Measurements from ENCODE around the gene CERCAM. TPM values are rescaled to one million over a fixed set of nuclear protein-coding genes. Genes with fewer than 3 reads are reported as not detected.

CERCAM gene
- total RNA-seq, 1 experiment from 2014 or later, result 18.7 TPM

GRCh38 chr9:128486201-128486600, 65.5 kb downstream of the CERCAM start:
- no peak overlapping the region for H3K4me3 Mint-ChIP-seq (ENCODE audit: unreplicated experiment)
- CTCF ChIA-PET, result no interaction called here
- POLR2A ChIA-PET, result no interaction called here
- no TSS peak for BruUV-seq (replicated peaks)
- Histone ChIP-seq H3K36me3 (ENCODE audit: control insufficient read depth, insufficient read depth, low read length) (peaks cover 2% of the 10 kb centered on the region), H3K9me3 (no peaks in the 10 kb centered on the region), H3K4me1 (no peaks in the 10 kb centered on the region), H3K27me3 (replicated peaks; ENCODE audit: control insufficient read depth, insufficient read depth, low read length) (no peaks in the 10 kb centered on the region), H3K4me3 (ENCODE audit: low read depth, low read length) (no peak overlapping the region)
- no peaks in the 10 kb centered on the region for H3K27me3 Mint-ChIP-seq (ENCODE audit: insufficient read depth, unreplicated experiment)
- no peak overlapping the region for H3K27ac Mint-ChIP-seq (ENCODE audit: unreplicated experiment)
- peaks cover 27% of the 10 kb centered on the region for H3K36me3 Mint-ChIP-seq (ENCODE audit: insufficient read depth, unreplicated experiment)
- no peaks in the 10 kb centered on the region for H3K4me1 Mint-ChIP-seq (ENCODE audit: low read depth, unreplicated experiment)
- DNase-seq, result no peak
- intact Hi-C loops (cut with micrococcal nuclease; ENCODE audit: unreplicated experiment), result no loop called here
- H3K9me3 Mint-ChIP-seq (ENCODE audit: unreplicated experiment), result no peaks in the 10 kb centered on the region
- TF ChIP-seq CTCF (IDR thresholded peaks at IDR 0.05; ENCODE audit: insufficient read depth in 1 of 2, low read depth in 1 of 2, low read length in 1 of 2, severe bottlenecking in 1 of 2, unreplicated experiment in 1 of 2), result no peak

Small RNA genes within 50 kb of the gene (microRNA-seq; reads per million reads assigned to microRNA genes)
- not detected for gene MIR219B

Other genes with a start within 250 kb of the CERCAM start
- 154 and 187 TPM in 2 replicates for gene CIZ1, start 229.3 kb upstream of the CERCAM start, total RNA-seq (2022)
- 3.9 and 5.2 TPM in 2 replicates for gene DNM1, start 217.5 kb upstream of the CERCAM start, total RNA-seq (2022)
- 97.7 and 102 TPM in 2 replicates for gene GOLGA2, start 144.8 kb upstream of the CERCAM start, total RNA-seq (2022)
- 18.0 and 19.8 TPM in 2 replicates for gene SWI5, start 144.6 kb upstream of the CERCAM start, total RNA-seq (2022)
- gene TRUB2, start 98.4 kb upstream of the CERCAM start, total RNA-seq (2022), result 34.1 and 37.4 TPM in 2 replicates
- gene COQ4, start 98.0 kb upstream of the CERCAM start, total RNA-seq (2022), result 48.9 and 49.5 TPM in 2 replicates
- gene SLC27A4, start 80.3 kb upstream of the CERCAM start, total RNA-seq (2022), result 21.1 and 22.8 TPM in 2 replicates
- 55.9 and 62.7 TPM in 2 replicates for gene URM1, start 49.5 kb upstream of the CERCAM start, total RNA-seq (2022)
- gene ODF2, start 35.1 kb downstream of the CERCAM start, total RNA-seq (2022), result 34.6 and 34.9 TPM in 2 replicates
- gene GLE1, start 83.9 kb downstream of the CERCAM start, total RNA-seq (2022), result 30.4 and 30.8 TPM in 2 replicates
- gene SPTAN1, start 131.7 kb downstream of the CERCAM start, total RNA-seq (2022), result 407 and 408 TPM in 2 replicates
- 80.2 and 80.8 TPM in 2 replicates for gene DYNC2I2, start 236.0 kb downstream of the CERCAM start, total RNA-seq (2022)

Measured in Caco-2 (cell line).